Transverse colon (tissue), 3 donors: ENCODE data around the gene PARS2.

ENCODE experiments used
- POLR2A ChIP-seq: fragments of 450-650 bp; IDR thresholded peaks from one replicate; pipeline ENCODE4 v1.6.1; 2016; ENCODE audit warnings: antibody characterized with exemption, mild to moderate bottlenecking, moderate library complexity
- TF ChIP-seq, protein P1 (sequence below), 5 experiments: fragments of 200-600 bp in 3 of 5; fragments of 450-650 bp in 2 of 5; sonication (generic) in 3 of 5; IDR thresholded peaks; 1 replicate in 2 of 5; 2 replicates in 3 of 5; pipeline ENCODE4 v1.5.1; 2016 to 2017; ENCODE audit warnings: antibody characterized with exemption in 5 of 5, inconsistent platforms in 3 of 5, mild to moderate bottlenecking in 2 of 5, moderate library complexity in 1 of 5

DNA sequence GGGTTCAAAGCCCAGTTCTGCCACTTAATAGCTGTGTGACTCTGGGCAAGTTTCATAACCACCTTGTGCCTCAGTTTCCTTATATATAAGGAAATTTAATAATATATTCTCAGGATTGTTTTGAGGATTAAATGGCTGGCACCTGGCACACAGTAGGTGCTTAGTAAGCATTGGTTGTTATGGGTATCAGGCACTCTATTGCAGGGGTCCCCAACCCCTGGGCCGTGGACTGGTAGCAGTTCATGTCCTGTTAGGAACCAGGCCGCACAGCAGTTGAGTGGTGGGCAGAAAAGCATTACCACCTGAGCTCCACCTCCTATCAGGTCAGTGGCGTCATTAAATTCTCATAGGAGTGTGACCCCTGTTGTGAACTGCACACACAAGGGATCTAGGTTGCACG lies 18.5 kb downstream of the PARS2 start:
- TF ChIP-seq, protein P1, sequence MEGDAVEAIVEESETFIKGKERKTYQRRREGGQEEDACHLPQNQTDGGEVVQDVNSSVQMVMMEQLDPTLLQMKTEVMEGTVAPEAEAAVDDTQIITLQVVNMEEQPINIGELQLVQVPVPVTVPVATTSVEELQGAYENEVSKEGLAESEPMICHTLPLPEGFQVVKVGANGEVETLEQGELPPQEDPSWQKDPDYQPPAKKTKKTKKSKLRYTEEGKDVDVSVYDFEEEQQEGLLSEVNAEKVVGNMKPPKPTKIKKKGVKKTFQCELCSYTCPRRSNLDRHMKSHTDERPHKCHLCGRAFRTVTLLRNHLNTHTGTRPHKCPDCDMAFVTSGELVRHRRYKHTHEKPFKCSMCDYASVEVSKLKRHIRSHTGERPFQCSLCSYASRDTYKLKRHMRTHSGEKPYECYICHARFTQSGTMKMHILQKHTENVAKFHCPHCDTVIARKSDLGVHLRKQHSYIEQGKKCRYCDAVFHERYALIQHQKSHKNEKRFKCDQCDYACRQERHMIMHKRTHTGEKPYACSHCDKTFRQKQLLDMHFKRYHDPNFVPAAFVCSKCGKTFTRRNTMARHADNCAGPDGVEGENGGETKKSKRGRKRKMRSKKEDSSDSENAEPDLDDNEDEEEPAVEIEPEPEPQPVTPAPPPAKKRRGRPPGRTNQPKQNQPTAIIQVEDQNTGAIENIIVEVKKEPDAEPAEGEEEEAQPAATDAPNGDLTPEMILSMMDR (IDR thresholded peaks at IDR 0.05) = no peak
- no peak for TF ChIP-seq POLR2A
